Measurements from ENCODE around the gene SCN11A. TPM values are rescaled to one million over a fixed set of nuclear protein-coding genes. Genes with fewer than 3 reads are reported as not detected.

Gene SCN11A
- total RNA-seq, 2 experiments from 2014 or later: not detected

DNA sequence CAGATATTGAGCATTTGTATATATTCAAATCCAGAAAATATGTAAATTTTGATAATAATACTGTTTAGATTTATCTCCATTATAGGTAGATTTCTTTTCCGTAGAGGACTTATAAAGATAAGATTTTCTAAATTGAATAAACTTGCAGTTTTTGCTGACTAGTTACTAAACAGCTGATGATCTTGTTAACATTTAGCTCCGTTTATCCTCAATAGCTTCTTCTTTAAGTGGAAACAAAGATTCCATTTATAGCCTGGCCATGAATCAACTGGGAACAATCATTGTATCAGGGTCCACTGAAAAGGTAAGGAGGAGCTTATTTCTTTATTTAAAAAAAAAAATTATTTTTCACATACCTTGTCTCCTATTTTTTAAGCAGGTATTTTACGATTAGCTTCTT, 16.8 kb upstream of the SCN11A start:
- TF ChIP-seq, protein P1, sequence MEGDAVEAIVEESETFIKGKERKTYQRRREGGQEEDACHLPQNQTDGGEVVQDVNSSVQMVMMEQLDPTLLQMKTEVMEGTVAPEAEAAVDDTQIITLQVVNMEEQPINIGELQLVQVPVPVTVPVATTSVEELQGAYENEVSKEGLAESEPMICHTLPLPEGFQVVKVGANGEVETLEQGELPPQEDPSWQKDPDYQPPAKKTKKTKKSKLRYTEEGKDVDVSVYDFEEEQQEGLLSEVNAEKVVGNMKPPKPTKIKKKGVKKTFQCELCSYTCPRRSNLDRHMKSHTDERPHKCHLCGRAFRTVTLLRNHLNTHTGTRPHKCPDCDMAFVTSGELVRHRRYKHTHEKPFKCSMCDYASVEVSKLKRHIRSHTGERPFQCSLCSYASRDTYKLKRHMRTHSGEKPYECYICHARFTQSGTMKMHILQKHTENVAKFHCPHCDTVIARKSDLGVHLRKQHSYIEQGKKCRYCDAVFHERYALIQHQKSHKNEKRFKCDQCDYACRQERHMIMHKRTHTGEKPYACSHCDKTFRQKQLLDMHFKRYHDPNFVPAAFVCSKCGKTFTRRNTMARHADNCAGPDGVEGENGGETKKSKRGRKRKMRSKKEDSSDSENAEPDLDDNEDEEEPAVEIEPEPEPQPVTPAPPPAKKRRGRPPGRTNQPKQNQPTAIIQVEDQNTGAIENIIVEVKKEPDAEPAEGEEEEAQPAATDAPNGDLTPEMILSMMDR (IDR thresholded peaks at IDR 0.05): no peak
- no peak overlapping the region for H3K27ac Mint-ChIP-seq
- peaks cover 8% of the 10 kb centered on the region for H3K4me1 Mint-ChIP-seq (ENCODE audit: low read depth)
- H3K4me3 Mint-ChIP-seq: no peak overlapping the region
- no peaks in the 10 kb centered on the region for H3K27me3 Mint-ChIP-seq
- no peak for ATAC-seq
- no peaks in the 10 kb centered on the region for H3K9me3 Mint-ChIP-seq
- DNase-seq: no peak
- CTCF ChIA-PET: interaction anchor here (1.5 to 3.2 kb wide), 6 partner anchors 13 to 223 kb away, joined by 4 to 12 read pairs (median 7); no protein-coding TSS in a partner anchor
- intact Hi-C loops (cut with micrococcal nuclease): no loop called here
- POLR2A ChIA-PET: interaction anchor here (1.6 kb wide), 1 partner anchor 10 kb away, joined by 3 read pairs; no protein-coding TSS in a partner anchor
- H3K36me3 Mint-ChIP-seq (ENCODE audit: low read depth): peaks cover 21% of the 10 kb centered on the region

DNA sequence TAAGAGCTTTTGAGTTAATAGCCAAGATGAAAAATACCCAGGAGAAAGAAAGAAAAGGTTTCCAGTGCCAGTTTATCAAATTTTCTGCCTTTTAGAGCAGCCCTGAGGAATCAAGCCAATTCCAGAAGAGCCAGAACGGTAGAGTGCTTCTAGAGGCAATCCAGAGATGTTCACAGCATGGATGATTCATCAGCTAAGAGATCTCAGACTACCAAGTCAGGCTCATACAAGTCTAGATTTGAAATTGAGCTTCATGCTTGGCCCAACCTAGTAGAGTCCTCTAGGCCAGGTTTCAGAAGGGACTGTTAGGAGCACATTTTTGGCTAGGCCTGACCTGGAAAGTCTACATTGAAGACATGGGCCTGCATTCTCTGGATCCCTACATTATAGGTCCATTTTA, 15.5 kb upstream of the SCN11A start:
- Mint-ChIP-seq H3K36me3 (ENCODE audit: low read depth) (peaks cover 21% of the 10 kb centered on the region), H3K9me3 (no peaks in the 10 kb centered on the region), H3K4me1 (ENCODE audit: low read depth) (peaks cover 10% of the 10 kb centered on the region), H3K27me3 (no peaks in the 10 kb centered on the region), H3K27ac (no peak overlapping the region), H3K4me3 (no peak overlapping the region)
- intact Hi-C loops (cut with micrococcal nuclease): no loop called here
- TF ChIP-seq, protein P1 (IDR thresholded peaks at IDR 0.05): no peak
- ChIA-PET POLR2A (interaction anchor here (1.6 kb wide), 1 partner anchor 9 kb away, joined by 3 read pairs; no protein-coding TSS in a partner anchor), CTCF (interaction anchor here (1.0 to 3.2 kb wide), 5 partner anchors 20 to 224 kb away, joined by 3 to 12 read pairs (median 4); no protein-coding TSS in a partner anchor)
- DNase-seq: no peak
- no peak for ATAC-seq

DNA sequence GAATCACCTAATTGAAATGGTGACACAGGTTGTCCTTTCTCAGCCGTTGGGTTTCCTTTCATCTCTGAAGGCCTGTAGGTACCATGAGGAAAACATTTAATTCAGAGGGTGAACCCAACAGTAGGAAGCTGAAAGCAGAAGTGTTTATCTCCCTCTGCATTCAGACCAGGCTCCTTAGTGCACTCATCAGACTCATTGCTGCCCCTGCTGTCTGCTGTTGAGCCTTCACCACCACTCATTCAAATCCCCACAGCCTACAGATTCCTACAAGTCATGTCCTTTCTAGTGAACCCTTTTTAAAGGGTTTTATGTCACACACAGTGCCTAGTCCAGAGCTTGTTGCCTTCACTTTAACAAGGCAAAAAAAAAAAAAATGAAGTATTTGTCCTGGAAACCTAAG, 13.5 kb upstream of the SCN11A start:
- H3K4me3 Mint-ChIP-seq: no peak overlapping the region
- H3K9me3 Mint-ChIP-seq: peaks cover 2% of the 10 kb centered on the region
- intact Hi-C loops (cut with micrococcal nuclease): no loop called here
- peaks cover 26% of the 10 kb centered on the region for H3K36me3 Mint-ChIP-seq (ENCODE audit: low read depth)
- POLR2A ChIA-PET: interaction anchor here (1.0 kb wide), 1 partner anchor 9 kb away, joined by 3 read pairs; no protein-coding TSS in a partner anchor
- H3K4me1 Mint-ChIP-seq (ENCODE audit: low read depth): peaks cover 21% of the 10 kb centered on the region
- TF ChIP-seq, protein P1 (IDR thresholded peaks at IDR 0.05): peak; percentile 43
- CTCF ChIA-PET: interaction anchor here (1.0 to 1.8 kb wide), 5 partner anchors 9 to 99 kb away, joined by 3 to 8 read pairs (median 3); no protein-coding TSS in a partner anchor
- no peaks in the 10 kb centered on the region for H3K27me3 Mint-ChIP-seq
- ATAC-seq: peak; percentile 86
- DNase-seq: peak; percentile 50
- peak overlapping the region; percentile 30 for H3K27ac Mint-ChIP-seq

DNA sequence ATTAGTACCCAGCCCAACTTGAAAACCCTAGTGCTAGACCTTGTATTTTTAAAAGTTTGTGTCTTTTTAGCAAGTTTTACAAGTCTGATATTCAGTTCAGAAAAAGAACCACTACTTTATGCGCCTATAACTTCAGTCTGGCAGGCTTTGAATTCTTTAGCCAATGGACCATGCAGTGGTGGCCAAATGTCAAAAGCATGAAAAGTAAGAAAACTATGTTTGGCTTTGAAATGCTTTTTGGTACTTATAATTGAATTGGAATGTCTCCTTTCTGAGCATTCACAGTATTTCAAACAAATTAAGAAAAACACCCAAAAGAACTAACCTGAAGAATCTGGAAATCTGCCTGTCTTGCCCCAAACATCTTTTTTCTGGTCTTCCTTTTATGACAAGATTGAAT, 12.9 kb upstream of the SCN11A start:
- Mint-ChIP-seq H3K27ac (no peak overlapping the region), H3K27me3 (no peaks in the 10 kb centered on the region), H3K36me3 (ENCODE audit: low read depth) (peaks cover 23% of the 10 kb centered on the region), H3K4me3 (no peak overlapping the region), H3K4me1 (ENCODE audit: low read depth) (peaks cover 25% of the 10 kb centered on the region), H3K9me3 (peaks cover 2% of the 10 kb centered on the region)
- CTCF ChIA-PET: interaction anchor here (1.0 to 1.8 kb wide), 4 partner anchors 8 to 100 kb away, joined by 3 to 8 read pairs (median 3); no protein-coding TSS in a partner anchor
- ATAC-seq (no peak), DNase-seq (no peak)
- TF ChIP-seq, protein P1 (IDR thresholded peaks at IDR 0.05): no peak
- intact Hi-C loops (cut with micrococcal nuclease): no loop called here
- POLR2A ChIA-PET: interaction anchor here (1.0 kb wide), 1 partner anchor 8 kb away, joined by 3 read pairs; no protein-coding TSS in a partner anchor

DNA sequence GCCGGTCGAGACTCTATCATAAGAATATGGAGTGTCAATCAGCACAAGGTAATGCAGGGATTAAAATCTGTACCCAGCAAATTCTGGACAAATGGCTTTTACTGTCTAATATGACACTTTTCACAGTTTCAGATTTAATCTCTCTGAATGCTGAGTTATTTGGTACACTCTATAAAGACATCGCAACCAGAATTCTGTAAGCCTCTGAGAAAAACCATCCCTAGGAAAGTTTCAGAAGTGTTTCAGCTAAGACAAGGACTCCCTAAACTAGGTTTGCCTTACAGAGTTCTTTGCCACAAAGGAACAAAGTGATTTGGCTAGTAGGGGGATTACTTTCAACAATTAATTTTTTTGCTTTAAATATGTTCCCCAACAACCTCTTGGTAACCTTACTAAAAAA, 11.4 kb upstream of the SCN11A start:
- H3K27ac Mint-ChIP-seq: no peak overlapping the region
- TF ChIP-seq, protein P1 (IDR thresholded peaks at IDR 0.05): no peak
- H3K27me3 Mint-ChIP-seq: no peaks in the 10 kb centered on the region
- H3K36me3 Mint-ChIP-seq (ENCODE audit: low read depth): peaks cover 23% of the 10 kb centered on the region
- peaks cover 35% of the 10 kb centered on the region for H3K4me1 Mint-ChIP-seq (ENCODE audit: low read depth)
- no peak overlapping the region for H3K4me3 Mint-ChIP-seq
- ATAC-seq (no peak), DNase-seq (no peak)
- ChIA-PET CTCF (interaction anchor here (2.0 kb wide), 1 partner anchor 225 kb away, joined by 4 read pairs; no protein-coding TSS in a partner anchor), POLR2A (interaction anchor here (0.7 kb wide), 1 partner anchor 343 kb away, joined by 3 read pairs; the partner anchor contains the start of gene RPSA)
- intact Hi-C loops (cut with micrococcal nuclease): no loop called here
- peaks cover 2% of the 10 kb centered on the region for H3K9me3 Mint-ChIP-seq

Data from activated CD8-positive, alpha-beta T cell treated with anti-CD3 and anti-CD28 coated beads for 36 hours (primary cell).